Stimulated activated CD8-positive, alpha-beta memory T cell treated with anti-CD3 and anti-CD28 coated beads, Interleukin-7, amount 100 ng/mL, for 24 hours (primary cell): Measurements from ENCODE around the gene NOS1.

Experiments
- DNase-seq: peaks from one replicate; pipeline ENCODE4 v3.0.0-alpha.2; 2020; ENCODE audit warnings: low read depth

NOS1 gene

GRCh38 chr12:117329756-117330155 lies 31.7 kb downstream of the NOS1 start:
- DNase-seq = no peak

DNA sequence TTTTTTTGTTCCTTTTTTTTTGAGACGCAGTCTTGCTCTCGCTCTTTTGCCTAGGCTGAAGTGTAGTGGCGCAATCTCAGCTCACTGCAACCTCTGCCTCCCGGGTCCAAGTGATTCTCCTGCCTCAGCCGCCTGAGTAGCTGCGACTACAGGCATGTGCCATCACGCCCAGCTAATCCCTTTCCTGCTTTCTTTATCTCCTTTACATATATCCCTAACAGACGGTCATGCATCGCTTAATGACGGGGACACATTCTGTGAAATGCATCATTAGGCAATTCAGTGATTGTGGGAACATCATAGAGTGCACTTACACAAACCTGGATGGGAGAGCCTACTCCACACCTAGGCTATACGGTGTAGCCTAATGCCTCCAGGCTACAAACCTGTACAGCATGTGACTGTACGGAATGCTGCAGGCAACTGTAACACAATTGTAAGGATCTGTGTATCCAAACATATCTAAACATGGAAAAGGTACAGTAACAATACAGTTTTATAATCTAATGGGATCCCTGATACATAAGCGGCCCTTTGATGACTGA lies 32.8 kb downstream of the NOS1 start:
- DNase-seq = no peak

- DNase-seq = no peak
Observed at GRCh38 chr12:117322428-117322827, 39.0 kb downstream of the NOS1 start.

DNA sequence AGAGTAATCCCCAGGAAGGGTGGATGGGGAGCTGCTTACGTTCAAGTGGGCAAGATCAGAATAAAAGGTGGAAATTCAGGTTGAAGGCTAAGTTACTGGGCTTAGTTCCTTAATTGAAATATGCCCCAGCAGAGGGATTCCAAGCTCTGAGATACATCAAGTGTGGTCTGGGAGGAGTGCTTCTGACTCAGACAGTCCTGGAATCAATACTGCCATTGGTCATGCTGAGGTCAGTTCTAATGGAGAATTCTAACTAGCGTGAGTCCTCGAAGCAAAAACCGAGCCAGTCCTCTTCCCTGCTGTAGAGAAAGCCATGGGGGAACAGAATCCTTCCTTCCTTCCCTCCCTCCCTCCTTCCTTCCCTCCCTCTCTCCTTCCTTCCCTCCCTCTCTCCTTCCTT lies 39.9 kb downstream of the NOS1 start:
- DNase-seq = no peak

GRCh38 chr12:117318591-117318990 lies 42.8 kb downstream of the NOS1 start:
- DNase-seq = no peak

DNA sequence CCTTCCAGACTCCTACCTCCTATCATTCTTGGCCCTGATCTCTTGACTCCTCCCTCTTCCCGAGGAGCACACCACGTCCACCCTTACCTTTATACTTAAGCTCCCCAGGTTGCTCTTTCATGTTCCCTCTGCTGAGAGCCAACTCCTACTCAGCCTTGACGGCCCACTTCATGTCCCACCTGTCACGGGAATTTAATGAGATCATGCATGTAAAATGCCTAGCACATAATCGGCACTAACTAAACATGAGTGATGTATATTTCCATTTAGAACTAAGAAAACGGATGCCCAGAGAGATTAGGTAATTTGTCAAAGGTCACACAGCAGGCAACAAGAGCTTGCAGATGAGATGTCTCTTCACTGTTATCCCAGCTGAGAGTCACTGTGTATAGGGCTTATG lies 45.1 kb downstream of the NOS1 start:
- no peak for DNase-seq

DNA sequence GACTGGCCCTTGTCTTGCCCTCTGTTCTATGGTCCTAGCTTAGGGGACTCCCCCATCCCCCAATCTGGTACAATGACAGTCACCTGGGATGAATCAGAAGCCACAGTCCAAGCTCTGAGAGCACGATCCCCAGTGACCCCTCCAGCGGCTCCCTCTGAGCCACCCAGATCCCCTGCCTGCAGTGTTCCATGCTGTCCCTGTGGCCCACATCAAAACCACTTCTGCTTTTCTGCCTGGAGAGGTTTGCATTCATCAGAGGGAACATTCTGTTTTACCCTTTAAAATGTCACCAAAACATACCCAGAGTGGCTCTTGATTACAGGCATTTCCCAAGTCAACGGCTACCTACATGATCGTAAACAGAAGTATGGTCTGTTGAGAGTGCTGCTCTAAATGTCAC lies 47.5 kb downstream of the NOS1 start:
- DNase-seq = no peak

DNA sequence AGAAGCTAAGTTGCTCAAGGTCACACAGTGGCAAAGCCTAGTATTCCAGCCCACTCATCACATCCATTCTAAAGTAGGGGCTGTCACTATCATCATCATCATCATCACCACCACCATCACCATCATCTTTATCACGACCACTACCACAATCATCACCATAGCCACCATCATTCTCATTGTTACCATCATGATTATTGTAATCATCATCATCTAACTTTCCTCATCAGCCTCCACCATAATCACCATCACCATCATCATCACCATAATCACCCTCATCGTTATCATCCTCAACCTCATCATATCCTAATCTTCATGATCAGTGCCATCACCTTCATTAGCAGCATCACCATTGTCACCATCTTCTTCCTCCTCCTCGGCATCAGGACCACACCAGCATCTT lies 48.7 kb downstream of the NOS1 start:
- no peak for DNase-seq

- no peak for DNase-seq
Observed at GRCh38 chr12:117309276-117309925, 52.0 kb downstream of the NOS1 start.

DNA sequence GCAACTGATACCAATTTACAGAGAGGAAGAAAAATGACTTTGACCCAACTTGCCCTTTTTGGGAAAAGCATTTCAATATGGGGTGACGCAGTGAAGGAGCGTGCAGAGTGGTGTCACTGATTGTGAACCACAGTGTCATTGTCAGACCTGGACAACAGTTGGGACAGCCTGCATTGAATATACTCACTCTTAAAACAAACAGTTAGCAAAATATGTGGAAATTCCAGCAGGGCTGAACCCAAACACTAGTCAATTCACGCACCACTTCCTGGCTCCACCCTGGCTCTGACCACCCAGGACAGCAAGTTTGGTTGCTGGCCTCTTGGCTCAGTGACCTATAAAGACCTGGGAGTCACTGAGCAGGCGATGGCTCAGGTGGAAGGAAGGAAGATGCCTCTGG lies 61.3 kb downstream of the NOS1 start:
- no peak for DNase-seq

- DNase-seq = no peak
Observed at GRCh38 chr12:117298648-117299225, 62.7 kb downstream of the NOS1 start.

DNA sequence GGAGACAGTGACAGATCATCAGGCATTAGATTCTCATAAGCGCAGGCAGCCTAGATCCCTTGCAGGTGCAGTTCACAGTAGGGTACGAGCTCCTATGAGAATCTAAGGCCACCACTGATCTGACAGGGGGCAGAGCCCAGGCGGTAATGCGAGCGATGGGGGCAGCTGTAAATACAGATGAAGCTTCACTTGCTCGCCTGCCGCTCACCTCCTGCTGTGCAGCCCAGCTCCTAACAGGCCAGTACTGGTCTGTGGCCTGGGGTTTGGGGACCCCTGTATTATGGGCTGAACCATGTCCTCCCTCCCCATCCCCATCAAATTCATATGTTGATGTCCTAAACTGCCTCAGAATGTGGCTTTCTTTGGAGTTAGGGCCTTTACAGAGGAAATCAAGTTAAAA lies 63.2 kb downstream of the NOS1 start:
- DNase-seq = no peak

GRCh38 chr12:117294189-117294603 lies 67.2 kb downstream of the NOS1 start:
- no peak for DNase-seq

GRCh38 chr12:117293510-117293909 lies 67.9 kb downstream of the NOS1 start:
- DNase-seq = no peak

DNA sequence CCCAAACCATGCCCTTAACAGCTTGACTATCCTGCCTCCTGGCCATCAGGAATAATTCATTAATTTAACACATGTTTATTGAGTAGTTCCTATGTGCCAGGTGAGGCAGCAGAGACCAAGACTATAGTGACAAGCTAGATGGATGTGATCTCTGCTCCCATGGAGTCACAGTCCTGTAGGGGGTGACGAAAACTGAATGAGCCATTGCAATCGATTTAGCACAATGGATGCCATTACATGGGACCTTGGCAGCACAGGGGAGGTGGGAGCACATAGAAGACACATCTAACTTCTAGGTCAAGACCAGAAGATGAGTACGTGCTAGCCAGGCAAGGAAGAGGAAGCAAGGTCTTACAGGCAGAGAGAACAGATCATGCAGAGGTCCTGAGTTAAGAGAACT lies 68.7 kb downstream of the NOS1 start:
- DNase-seq = no peak

- no peak for DNase-seq
Observed at GRCh38 chr12:117284140-117284539, 77.3 kb downstream of the NOS1 start.

- no peak for DNase-seq
Observed at GRCh38 chr12:117282490-117282889, 78.9 kb downstream of the NOS1 start.

GRCh38 chr12:117280019-117280680 lies 81.3 kb downstream of the NOS1 start:
- no peak for DNase-seq

- DNase-seq = no peak
Observed at GRCh38 chr12:117279606-117280005, 81.8 kb downstream of the NOS1 start.

GRCh38 chr12:117277875-117278274 lies 83.6 kb downstream of the NOS1 start:
- DNase-seq = no peak

DNA sequence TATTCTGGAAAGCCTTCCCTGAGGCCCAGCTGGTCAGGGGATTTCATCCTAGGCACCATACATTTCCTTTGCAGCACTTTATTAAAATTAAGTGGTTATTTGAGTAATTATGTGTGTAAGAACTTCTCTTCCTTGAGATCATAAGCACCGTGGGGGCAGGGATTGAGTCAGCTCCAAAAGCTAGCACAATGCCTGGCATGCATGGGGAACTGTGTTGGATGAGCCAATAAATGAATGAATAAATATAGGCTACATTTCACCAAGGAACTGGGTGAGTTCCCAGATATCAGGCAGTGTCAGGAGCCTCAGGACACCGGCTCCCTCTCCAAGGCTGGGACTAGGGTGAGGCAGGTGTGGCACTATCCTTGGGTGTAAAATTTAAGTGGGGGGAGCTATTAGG lies 88.3 kb downstream of the NOS1 start:
- no peak for DNase-seq

DNA sequence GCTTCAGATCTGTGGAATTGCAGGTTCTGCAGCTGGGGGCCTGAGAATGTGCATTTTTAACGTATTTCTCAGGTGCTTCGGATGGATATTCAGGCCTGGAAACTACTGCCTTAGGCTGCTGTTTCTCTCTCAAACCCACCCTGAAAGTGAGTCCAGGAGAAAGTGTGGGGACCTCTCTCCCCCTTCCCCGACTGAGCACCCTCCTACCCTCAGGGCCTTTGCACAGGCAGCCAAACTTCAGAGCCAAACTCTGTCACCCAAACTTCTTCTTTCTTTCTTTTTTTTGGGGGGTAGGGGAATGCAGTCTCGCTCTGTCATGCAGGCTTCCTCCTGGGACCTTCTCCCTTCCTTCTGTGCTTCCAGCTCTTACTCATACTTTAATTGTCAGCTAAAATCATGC lies 88.7 kb downstream of the NOS1 start:
- DNase-seq = no peak

GRCh38 chr12:117262749-117263148 lies 98.7 kb downstream of the NOS1 start:
- DNase-seq = no peak
